SK-MEL-5 (cell line): Measurements from ENCODE around the gene WDR46. TPM values are rescaled to one million over a fixed set of nuclear protein-coding genes. Genes with fewer than 3 reads are reported as not detected.
A peak's percentile ranks its signal among the peaks of the same experiment; 100 is the strongest.

ENCODE experiments used
- DNase-seq: peaks from one replicate; pipeline ENCODE4 v3.0.0-alpha.2; 2016; ENCODE audit warnings: low read depth, low spot score
- in situ Hi-C: cut with HindIII; loops from 2 replicates; pipeline ENCODE4 v1.10.0; 2016; ENCODE audit warnings: low sequenced_read_pairs, high pct_unique_total_duplicates, low pct_unique_long_range_greater_than_20kb
- total RNA-seq: library from RNA; depleted of rRNA; stranded (reverse); fragments of >200 nt; shearing (Covaris generic); gene quantifications from 2 replicates; pipeline ENCODE4 v1.2.3, GENCODE V29; 2014; rRNA removed

Gene WDR46
- total RNA-seq, 1 experiment from 2014 or later, result 93.6 TPM

DNA sequence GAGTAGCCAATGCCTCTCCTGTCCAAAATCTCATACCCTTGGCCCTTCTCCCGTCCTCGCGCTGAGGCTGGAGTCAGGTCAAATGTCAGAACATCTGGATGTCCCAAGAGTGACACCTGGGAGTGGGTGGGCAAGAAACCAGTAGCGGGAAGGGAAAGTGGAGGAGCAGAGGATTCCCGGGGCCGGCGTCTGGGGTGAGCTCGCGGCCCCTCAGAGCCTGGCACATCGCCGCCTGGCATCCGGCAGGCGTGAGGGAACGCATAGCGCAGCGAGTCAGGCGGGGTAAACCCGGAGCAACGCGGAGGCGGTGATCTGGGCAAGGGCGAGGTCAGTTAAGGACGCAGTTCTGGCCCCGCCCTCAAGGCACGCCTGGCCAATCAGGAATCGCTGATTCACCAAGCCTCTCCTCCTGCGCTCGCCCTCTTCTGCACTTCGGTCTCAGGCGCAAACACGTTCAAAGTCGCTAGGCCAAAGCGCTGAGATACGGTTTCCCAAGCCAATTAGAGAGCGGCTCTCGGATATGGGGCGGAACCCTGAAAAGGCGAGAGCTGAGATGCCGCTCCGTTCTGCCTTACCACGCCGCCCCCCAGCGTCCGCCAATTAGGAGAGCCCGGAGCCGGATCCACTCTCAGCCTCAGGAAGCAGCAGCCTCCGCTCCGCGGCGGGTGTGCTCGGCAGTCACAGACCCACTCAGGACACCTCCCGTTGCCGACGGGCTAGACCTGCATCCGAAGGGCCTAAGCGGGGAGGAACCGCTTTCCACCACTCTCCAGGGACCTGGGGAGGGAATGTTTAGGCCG lies 39.9 kb downstream of the WDR46 start:
- peak; percentile 99 for DNase-seq
- in situ Hi-C loops, result no loop called here

DNA sequence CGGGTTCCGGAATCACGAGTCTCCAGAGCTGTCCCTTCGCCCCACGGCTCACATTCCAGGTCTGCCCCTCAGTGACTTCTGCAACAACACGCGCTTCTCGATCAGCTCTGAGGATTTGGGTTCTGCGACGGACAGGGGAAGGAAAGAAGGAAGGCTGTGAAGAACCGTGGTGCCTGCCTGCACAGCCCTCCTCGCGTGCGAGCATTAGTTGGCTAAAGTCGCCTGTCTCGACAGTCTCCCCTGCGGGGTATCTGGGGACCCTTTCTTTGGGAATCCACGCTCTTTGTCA lies 40.5 kb downstream of the WDR46 start:
- DNase-seq, result no peak

DNA sequence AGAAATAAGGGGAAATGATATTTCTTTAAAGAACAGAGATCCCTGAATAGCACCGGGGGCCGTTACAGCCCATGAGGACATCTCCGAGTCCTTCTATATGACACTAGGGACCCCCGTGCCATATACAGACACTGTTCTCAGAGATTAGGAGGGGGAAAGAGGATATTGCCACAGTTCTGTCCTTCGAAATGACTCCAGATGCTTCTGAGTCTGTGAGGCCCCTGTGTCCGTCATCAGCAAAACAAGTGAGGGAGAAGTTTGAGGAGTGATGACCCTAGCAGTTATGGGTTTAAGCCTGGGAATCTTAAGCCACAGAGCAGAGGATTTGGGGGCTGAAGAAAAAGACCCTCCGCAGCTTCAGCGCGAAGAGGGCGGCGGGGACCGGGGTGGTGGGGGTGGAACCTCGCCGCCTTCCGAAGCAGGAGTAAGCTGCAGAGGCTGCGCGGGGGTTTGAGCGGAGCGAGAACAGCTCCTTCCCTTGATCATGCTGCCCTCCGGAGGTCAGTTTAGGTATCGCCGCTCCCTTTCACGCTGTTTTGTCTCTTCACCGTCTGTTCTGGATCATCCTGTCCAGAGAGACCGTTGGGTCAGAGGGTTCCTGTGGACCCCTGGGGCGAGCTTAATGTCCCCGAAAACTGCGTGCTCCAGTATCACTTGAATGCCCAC lies 40.9 kb downstream of the WDR46 start:
- in situ Hi-C loops, result no loop called here
- DNase-seq, result peak; percentile 88

More for the DNA sequence above, 40.5 kb downstream of the WDR46 start:
- in situ Hi-C loops, result no loop called here

DNA sequence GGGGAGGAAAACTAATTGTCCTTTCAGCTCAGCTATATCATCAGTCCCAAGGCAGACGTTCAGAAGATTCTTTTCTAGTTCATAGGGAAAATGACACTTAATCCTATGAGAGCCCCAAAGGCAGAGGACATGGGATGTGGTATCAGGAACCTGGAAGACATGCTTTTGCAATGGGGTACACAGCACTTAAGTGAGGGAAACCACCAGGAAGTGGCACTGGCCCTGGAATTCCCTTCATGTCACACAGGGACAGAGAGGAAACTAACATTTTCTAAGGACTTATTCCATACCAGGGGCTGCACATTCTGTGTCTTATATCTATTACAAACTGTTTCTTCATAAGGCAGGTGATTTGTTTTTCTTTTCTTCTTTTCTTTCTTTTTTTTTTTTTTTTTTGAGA lies 45.6 kb downstream of the WDR46 start:
- DNase-seq, result no peak
- in situ Hi-C loops, result no loop called here

DNA sequence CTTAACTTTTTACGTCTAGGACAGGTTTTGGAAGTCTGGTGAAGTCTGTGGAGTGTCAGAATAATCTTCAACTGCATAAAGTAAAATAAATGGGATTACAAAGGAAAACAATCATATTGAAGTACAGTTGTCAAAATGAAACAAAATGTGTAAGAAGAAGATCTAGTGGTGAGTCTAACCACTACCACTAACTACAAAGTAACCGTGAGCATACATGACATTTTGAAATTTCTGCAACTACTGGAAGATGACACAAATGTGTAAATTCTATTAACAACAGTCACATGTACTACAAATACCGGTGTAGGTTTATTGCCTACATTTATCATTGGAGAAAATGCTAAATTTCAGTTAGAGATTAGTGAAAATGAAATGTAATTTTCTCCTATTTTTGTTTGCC lies 47.1 kb downstream of the WDR46 start:
- in situ Hi-C loops, result no loop called here
- DNase-seq, result no peak

DNA sequence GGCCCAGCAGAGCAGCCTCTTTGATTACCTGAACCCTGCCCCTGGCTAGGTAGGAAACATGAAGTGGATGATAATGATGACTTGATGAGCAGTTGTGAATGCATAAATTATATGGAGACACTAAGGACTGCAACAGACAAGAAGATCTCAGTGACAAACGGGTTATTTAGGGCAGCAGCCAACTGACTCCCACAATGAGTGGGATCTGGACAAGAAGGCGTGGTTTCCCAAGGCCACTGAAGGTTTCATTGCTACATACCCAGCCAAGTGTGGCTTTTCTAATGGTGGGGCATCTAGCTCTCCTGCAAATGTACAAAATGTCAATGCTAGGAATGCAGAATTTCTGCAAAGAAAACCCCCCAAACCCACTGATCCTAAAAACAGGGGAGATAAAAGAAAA lies 51.3 kb downstream of the WDR46 start:
- in situ Hi-C loops, result no loop called here
- DNase-seq, result no peak

DNA sequence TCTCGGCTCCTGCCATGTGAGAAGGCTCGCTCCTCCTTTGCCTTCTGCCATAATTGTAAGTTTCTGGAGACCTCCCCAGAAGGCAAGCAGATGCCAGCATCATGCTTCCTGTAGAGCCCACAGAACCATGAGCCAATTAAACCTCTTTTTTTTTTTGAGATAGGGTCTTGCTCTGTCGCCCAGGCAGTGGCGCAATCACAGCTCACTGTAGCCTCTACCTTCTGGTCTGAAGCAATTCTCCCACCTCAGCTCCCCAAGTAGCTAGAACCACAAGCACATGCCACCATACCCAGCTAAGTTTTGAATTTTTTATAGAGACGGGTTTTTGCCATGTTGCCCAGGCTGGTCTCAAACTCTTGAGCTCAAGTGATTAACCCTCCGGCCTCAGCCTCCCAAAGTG lies 52.2 kb downstream of the WDR46 start:
- in situ Hi-C loops, result no loop called here
- no peak for DNase-seq

DNA sequence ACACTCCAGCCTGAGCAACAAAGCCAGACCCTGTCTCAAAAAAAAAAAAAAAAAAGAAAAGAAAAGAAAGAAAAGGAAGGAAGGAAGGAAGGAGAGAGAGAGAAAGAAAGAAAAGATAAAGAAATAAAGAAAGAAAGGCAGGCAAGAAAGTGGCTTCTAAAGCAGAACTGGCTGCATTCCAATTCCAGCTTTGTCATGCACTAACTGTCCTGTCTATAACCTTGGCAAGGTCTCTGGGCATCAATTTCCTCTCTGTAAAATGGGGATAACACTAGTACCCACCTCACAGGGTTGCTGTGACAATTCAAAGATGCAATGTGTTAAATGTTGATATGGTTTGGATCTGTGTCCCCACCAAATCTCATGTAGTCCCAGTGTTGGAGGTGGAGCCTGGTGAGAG lies 52.7 kb downstream of the WDR46 start:
- in situ Hi-C loops, result no loop called here
- no peak for DNase-seq

DNA sequence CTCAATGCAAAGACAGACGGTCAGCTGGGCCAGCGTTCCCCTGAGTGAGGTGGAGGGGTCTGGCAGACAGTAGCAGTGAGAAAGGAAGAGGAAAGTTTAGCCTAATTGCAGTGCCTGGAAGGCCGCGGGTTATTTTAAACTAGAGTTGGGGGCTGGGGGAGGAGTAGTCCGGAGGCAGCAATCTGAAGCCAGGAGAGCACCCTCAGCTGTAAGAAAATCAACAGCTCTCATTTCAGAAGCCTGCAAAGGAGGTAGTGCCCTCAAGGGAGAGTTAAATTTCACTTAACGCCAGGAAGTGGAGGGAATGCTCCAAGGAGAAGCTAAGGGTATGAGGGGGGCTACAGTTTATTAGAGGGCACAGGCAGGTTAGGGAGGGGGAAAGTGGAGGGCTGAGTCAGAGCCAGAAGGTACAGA lies 53.8 kb downstream of the WDR46 start:
- in situ Hi-C loops, result no loop called here

More for the DNA sequence above, 53.8 kb downstream of the WDR46 start:
- no peak for DNase-seq

Other genes with a start within 250 kb of the WDR46 start
- gene HLA-DPA1, start 215.6 kb downstream of the WDR46 start, total RNA-seq, result 7.1 and 8.7 TPM in 2 replicates
- gene HLA-DPB1, start 213.2 kb downstream of the WDR46 start, total RNA-seq, result 1.7 and 3.5 TPM in 2 replicates
- gene COL11A2, start 96.8 kb downstream of the WDR46 start, total RNA-seq, result 0.42 and 0.98 TPM in 2 replicates
- 16.5 and 17.0 TPM in 2 replicates for gene RXRB, start 88.6 kb downstream of the WDR46 start, total RNA-seq
- gene SLC39A7, start 88.4 kb downstream of the WDR46 start, total RNA-seq, result 92.5 and 94.5 TPM in 2 replicates
- gene HSD17B8, start 84.6 kb downstream of the WDR46 start, total RNA-seq, result 6.5 and 8.0 TPM in 2 replicates
- 22.5 and 25.8 TPM in 2 replicates for gene RING1, start 80.7 kb downstream of the WDR46 start, total RNA-seq
- gene VPS52, start 17.4 kb downstream of the WDR46 start, total RNA-seq, result 27.1 and 28.5 TPM in 2 replicates
- gene RPS18, start 17.2 kb downstream of the WDR46 start, total RNA-seq, result 4,185 and 4,422 TPM in 2 replicates
- gene B3GALT4, start 12.1 kb downstream of the WDR46 start, total RNA-seq, result 0.83 and 1.0 TPM in 2 replicates
- 128 and 143 TPM in 2 replicates for gene PFDN6, start 362 bp upstream of the WDR46 start, total RNA-seq
- 11.9 and 14.6 TPM in 2 replicates for gene RGL2, start 9.7 kb upstream of the WDR46 start, total RNA-seq
- gene TAPBP, start 24.8 kb upstream of the WDR46 start, total RNA-seq, result 45.5 and 55.4 TPM in 2 replicates
- 7.6 and 9.2 TPM in 2 replicates for gene ZBTB22, start 28.5 kb upstream of the WDR46 start, total RNA-seq
- gene DAXX, start 33.7 kb upstream of the WDR46 start, total RNA-seq, result 29.0 and 33.5 TPM in 2 replicates
- gene KIFC1, start 102.6 kb upstream of the WDR46 start, total RNA-seq, result 21.8 and 23.9 TPM in 2 replicates
- gene PHF1, start 121.8 kb upstream of the WDR46 start, total RNA-seq, result 19.8 and 20.6 TPM in 2 replicates
- gene CUTA, start 128.9 kb upstream of the WDR46 start, total RNA-seq, result 129 and 130 TPM in 2 replicates
- 0.64 and 0.85 TPM in 2 replicates for gene SYNGAP1, start 130.8 kb upstream of the WDR46 start, total RNA-seq
- 7.2 and 7.7 TPM in 2 replicates for gene ZBTB9, start 165.3 kb upstream of the WDR46 start, total RNA-seq